SK-N-SH (cell line): ENCODE measurements around the gene TFF3. TPM values are rescaled to one million over a fixed set of nuclear protein-coding genes. Genes with fewer than 3 reads are reported as not detected.

Source experiments
- CTCF ChIA-PET: fragments of 300-600, 350-600 bp; formaldehyde crosslinking; extraction: SDS; loops from one replicate; lab custom pipeline; 2021; lab: Yijun Ruan, JAX
- POLR2A ChIA-PET: fragments of 350-600 bp; sonication (Branson Sonifier 250); formaldehyde crosslinking; extraction: SDS; loops from one replicate; lab custom pipeline; 2020; ENCODE audit warnings: antibody characterized with exemption, inconsistent platforms; lab: Yijun Ruan, JAX
- DNase-seq: peaks from one replicate; pipeline ENCODE4 v3.0.0; 2012
- H2AFZ ChIP-seq: fragments of 200-600 bp; sonication (generic); 2 replicates; pipeline ENCODE4 v1.8.1; 2016; ENCODE audit warnings: antibody characterized with exemption, mild to moderate bottlenecking, low read depth
- H3F3A ChIP-seq: fragments of 200-600 bp; sonication (generic); replicated peaks from 2 replicates; pipeline ENCODE3; 2016; ENCODE audit warnings: antibody characterized with exemption, mild to moderate bottlenecking; ENCODE audit not compliant: insufficient read depth
- H3K27ac ChIP-seq, 2 experiments: fragments of 200-500 bp in 1 of 2; fragments of 200-600 bp in 1 of 2; sonication (Bioruptor generic) in 1 of 2; sonication (generic), shearing (Covaris generic) in 1 of 2; 2 replicates each; pipeline versions ENCODE4 v1.5.1 to v1.6.1; 2014 to 2016; ENCODE audit warnings: low read depth in 2 of 2, inconsistent platforms in 1 of 2, low read length in 1 of 2, mild to moderate bottlenecking in 1 of 2, mixed read lengths in 1 of 2
- H3K27me3 ChIP-seq: fragments of 200-600 bp; sonication (generic), shearing (Covaris generic); 2 replicates; pipeline ENCODE4 v1.6.1; 2016; ENCODE audit warnings: mixed run types; ENCODE audit not compliant: insufficient read depth
- H3K36me3 ChIP-seq, 2 experiments: fragments of 200-500 bp in 1 of 2; fragments of 200-600 bp in 1 of 2; sonication (Bioruptor generic) in 1 of 2; sonication (generic) in 1 of 2; replicated peaks in 1 of 2; 2 replicates each; pipeline versions ENCODE3 to v1.5.1; 2014 to 2016; ENCODE audit warnings: low read length in 1 of 2, mild to moderate bottlenecking in 1 of 2; ENCODE audit not compliant: insufficient read depth in 2 of 2, control insufficient read depth in 1 of 2
- H3K4me1 ChIP-seq, 2 experiments: fragments of 200-500 bp in 1 of 2; fragments of 200-600 bp in 1 of 2; sonication (Bioruptor generic) in 1 of 2; sonication (generic), shearing (Covaris generic) in 1 of 2; 2 replicates each; pipeline versions ENCODE4 v1.5.1 to v1.6.1; 2014 to 2016; ENCODE audit warnings: low read depth in 1 of 2, low read length in 1 of 2, mixed run types in 1 of 2; ENCODE audit not compliant: insufficient read depth in 2 of 2, control insufficient read depth in 1 of 2
- H3K4me2 ChIP-seq: fragments of 200-600 bp; sonication (generic), shearing (Covaris generic); 2 replicates; pipeline ENCODE4 v1.6.1; 2017; ENCODE audit warnings: mixed run types
- H3K4me3 ChIP-seq, 2 experiments: fragments of 200-500 bp in 1 of 2; fragments of 200-600 bp in 1 of 2; sonication (Bioruptor generic) in 1 of 2; sonication (generic), shearing (Covaris generic) in 1 of 2; 2 replicates each; pipeline versions ENCODE4 v1.5.1 to v1.8.1; 2014 to 2016; ENCODE audit warnings: low read depth in 2 of 2, inconsistent platforms in 1 of 2, low read length in 1 of 2, mild to moderate bottlenecking in 1 of 2, mixed read lengths in 1 of 2, moderate library complexity in 1 of 2
- H3K79me2 ChIP-seq: fragments of 200-600 bp; sonication (generic); 2 replicates; pipeline ENCODE4 v1.8.1; 2017; ENCODE audit warnings: mild to moderate bottlenecking; ENCODE audit not compliant: insufficient read depth
- H3K9ac ChIP-seq: fragments of 200-600 bp; sonication (generic); 2 replicates; pipeline ENCODE4 v1.6.1; 2017; ENCODE audit warnings: mixed run types
- H3K9me2 ChIP-seq: fragments of 200-600 bp; sonication (generic); 2 replicates; pipeline ENCODE4 v1.6.1; 2017; ENCODE audit warnings: mixed run types
- H3K9me3 ChIP-seq: fragments of 200-600 bp; sonication (generic); 2 replicates; pipeline ENCODE4 v1.6.1; 2017; ENCODE audit warnings: mixed run types, mild to moderate bottlenecking, moderate library complexity
- H4K20me1 ChIP-seq: fragments of 200-600 bp; sonication (generic); 2 replicates; pipeline ENCODE4 v1.6.1; 2017; ENCODE audit warnings: mild to moderate bottlenecking, mixed run types; ENCODE audit not compliant: insufficient read depth
- ELF1 ChIP-seq: IDR thresholded peaks from 2 replicates; pipeline ENCODE4 v1.4.0; 2012
- EZH2phosphoT487 ChIP-seq: fragments of 200-600 bp; sonication (generic); IDR thresholded peaks from 2 replicates; pipeline ENCODE4 v1.6.1; 2017; ENCODE audit warnings: low read depth, mixed run types, mild to moderate bottlenecking, antibody characterized with exemption, moderate library complexity, borderline replicate concordance
- FOSL2 ChIP-seq: IDR thresholded peaks from 2 replicates; pipeline ENCODE4 v1.4.0; 2012; ENCODE audit warnings: low read depth, mild to moderate bottlenecking, moderate library complexity, borderline replicate concordance
- GABPA ChIP-seq: IDR thresholded peaks from 2 replicates; pipeline ENCODE4 v1.4.0; 2012; ENCODE audit warnings: low read depth, mild to moderate bottlenecking
- NFIC ChIP-seq: IDR thresholded peaks from 2 replicates; pipeline ENCODE4 v1.4.0; 2012; ENCODE audit warnings: borderline replicate concordance
- POLR2AphosphoS5 ChIP-seq: IDR thresholded peaks from 2 replicates; pipeline ENCODE4 v1.6.1; 2012; ENCODE audit warnings: low read depth, low read length
- RFX5 ChIP-seq: IDR thresholded peaks from 2 replicates; pipeline ENCODE4 v1.6.1; 2012; ENCODE audit warnings: mild to moderate bottlenecking, improper control_type of control experiment, low read length
- RXRA ChIP-seq: IDR thresholded peaks from 2 replicates; pipeline ENCODE4 v1.4.0; 2012; ENCODE audit warnings: low read depth, mild to moderate bottlenecking, borderline replicate concordance
- TCF12 ChIP-seq: IDR thresholded peaks from 2 replicates; pipeline ENCODE4 v1.4.0; 2012
- TEAD4 ChIP-seq: IDR thresholded peaks from 2 replicates; pipeline ENCODE4 v1.4.0; 2012; ENCODE audit warnings: mild to moderate bottlenecking, borderline replicate concordance; ENCODE audit not compliant: insufficient read depth
- WGBS: methylation state at CpG from one replicate; pipeline ENCODE4 v1.1.6; 2017; ENCODE audit warnings: low lambda C conversion rate; 5-methylcytosine and 5-hydroxymethylcytosine counted together
- polyA plus RNA-seq, 3 experiments: library from polyadenylated mRNA; depleted of rRNA; stranded (reverse); fragments of >200 nt; gene quantifications; 2 replicates each; pipeline ENCODE4 v1.2.3, GENCODE V29; 2012
- TF ChIP-seq, protein P1 (sequence below): IDR thresholded peaks from 2 replicates; pipeline ENCODE4 v1.6.1; 2012; ENCODE audit warnings: mild to moderate bottlenecking, low read depth, low read length, moderate library complexity
- TF ChIP-seq, protein P2 (sequence below): IDR thresholded peaks from 2 replicates; pipeline ENCODE4; 2012
- TF ChIP-seq, protein P3 (sequence below): fragments of 200-600 bp; sonication (generic); IDR thresholded peaks from 2 replicates; pipeline ENCODE4 v1.6.1; 2017; ENCODE audit warnings: antibody characterized with exemption, mild to moderate bottlenecking, moderate library complexity

TFF3 gene
- polyA plus RNA-seq, 1 of the 3 experiments (the other 2 are of a cell fraction) = not detected

DNA sequence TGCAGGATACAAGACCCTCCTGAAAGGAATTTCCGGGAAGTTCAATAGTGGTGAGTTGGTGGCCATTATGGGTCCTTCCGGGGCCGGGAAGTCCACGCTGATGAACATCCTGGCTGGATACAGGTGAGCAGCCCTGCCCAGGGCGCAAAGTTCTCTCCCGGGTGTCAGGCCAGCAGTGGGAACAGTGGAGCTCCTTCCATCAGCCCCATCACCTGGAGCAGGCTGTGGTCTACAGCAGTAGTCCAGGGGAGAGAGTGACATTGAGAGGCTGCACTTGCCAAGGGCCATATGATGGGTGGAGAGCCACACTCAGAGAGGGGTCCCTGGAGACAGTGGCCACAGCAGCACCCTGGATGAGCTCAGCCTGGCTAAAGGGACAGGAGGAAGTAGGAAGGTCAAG is 44.1 kb downstream of the TFF3 start:
- Histone ChIP-seq H3K9me2 (no peaks in the 10 kb centered on the region), H2AFZ (no peak overlapping the region), H3F3A (no peaks in the 10 kb centered on the region), H3K36me3 (no peaks in the 10 kb centered on the region), H3K4me3 (no peak overlapping the region), H3K79me2 (no peaks in the 10 kb centered on the region), H3K4me2 (no peak overlapping the region), H3K9me3 (no peaks in the 10 kb centered on the region), H3K4me1 (no peaks in the 10 kb centered on the region; a peak in 1 of 4 replicates), H3K9ac (no peak overlapping the region), H4K20me1 (no peaks in the 10 kb centered on the region), H3K27ac (no peak overlapping the region), H3K27me3 (no peaks in the 10 kb centered on the region)
- TF ChIP-seq TCF12 (no peak), NFIC (no peak), GABPA (no peak), RXRA (no peak), RFX5 (no peak), TEAD4 (no peak), EZH2phosphoT487 (no peak), FOSL2 (no peak), ELF1 (no peak), POLR2AphosphoS5 (no peak)
- TF ChIP-seq, protein P1, sequence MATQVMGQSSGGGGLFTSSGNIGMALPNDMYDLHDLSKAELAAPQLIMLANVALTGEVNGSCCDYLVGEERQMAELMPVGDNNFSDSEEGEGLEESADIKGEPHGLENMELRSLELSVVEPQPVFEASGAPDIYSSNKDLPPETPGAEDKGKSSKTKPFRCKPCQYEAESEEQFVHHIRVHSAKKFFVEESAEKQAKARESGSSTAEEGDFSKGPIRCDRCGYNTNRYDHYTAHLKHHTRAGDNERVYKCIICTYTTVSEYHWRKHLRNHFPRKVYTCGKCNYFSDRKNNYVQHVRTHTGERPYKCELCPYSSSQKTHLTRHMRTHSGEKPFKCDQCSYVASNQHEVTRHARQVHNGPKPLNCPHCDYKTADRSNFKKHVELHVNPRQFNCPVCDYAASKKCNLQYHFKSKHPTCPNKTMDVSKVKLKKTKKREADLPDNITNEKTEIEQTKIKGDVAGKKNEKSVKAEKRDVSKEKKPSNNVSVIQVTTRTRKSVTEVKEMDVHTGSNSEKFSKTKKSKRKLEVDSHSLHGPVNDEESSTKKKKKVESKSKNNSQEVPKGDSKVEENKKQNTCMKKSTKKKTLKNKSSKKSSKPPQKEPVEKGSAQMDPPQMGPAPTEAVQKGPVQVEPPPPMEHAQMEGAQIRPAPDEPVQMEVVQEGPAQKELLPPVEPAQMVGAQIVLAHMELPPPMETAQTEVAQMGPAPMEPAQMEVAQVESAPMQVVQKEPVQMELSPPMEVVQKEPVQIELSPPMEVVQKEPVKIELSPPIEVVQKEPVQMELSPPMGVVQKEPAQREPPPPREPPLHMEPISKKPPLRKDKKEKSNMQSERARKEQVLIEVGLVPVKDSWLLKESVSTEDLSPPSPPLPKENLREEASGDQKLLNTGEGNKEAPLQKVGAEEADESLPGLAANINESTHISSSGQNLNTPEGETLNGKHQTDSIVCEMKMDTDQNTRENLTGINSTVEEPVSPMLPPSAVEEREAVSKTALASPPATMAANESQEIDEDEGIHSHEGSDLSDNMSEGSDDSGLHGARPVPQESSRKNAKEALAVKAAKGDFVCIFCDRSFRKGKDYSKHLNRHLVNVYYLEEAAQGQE = no peak
- TF ChIP-seq, protein P2, sequence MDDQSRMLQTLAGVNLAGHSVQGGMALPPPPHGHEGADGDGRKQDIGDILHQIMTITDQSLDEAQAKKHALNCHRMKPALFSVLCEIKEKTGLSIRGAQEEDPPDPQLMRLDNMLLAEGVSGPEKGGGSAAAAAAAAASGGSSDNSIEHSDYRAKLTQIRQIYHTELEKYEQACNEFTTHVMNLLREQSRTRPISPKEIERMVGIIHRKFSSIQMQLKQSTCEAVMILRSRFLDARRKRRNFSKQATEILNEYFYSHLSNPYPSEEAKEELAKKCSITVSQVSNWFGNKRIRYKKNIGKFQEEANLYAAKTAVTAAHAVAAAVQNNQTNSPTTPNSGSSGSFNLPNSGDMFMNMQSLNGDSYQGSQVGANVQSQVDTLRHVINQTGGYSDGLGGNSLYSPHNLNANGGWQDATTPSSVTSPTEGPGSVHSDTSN = no peak
- TF ChIP-seq, protein P3, sequence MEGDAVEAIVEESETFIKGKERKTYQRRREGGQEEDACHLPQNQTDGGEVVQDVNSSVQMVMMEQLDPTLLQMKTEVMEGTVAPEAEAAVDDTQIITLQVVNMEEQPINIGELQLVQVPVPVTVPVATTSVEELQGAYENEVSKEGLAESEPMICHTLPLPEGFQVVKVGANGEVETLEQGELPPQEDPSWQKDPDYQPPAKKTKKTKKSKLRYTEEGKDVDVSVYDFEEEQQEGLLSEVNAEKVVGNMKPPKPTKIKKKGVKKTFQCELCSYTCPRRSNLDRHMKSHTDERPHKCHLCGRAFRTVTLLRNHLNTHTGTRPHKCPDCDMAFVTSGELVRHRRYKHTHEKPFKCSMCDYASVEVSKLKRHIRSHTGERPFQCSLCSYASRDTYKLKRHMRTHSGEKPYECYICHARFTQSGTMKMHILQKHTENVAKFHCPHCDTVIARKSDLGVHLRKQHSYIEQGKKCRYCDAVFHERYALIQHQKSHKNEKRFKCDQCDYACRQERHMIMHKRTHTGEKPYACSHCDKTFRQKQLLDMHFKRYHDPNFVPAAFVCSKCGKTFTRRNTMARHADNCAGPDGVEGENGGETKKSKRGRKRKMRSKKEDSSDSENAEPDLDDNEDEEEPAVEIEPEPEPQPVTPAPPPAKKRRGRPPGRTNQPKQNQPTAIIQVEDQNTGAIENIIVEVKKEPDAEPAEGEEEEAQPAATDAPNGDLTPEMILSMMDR = no peak
- POLR2A ChIA-PET = no interaction called here
- WGBS = 63% methylated on average over 4 of the region's 6 CpGs
- CTCF ChIA-PET = interaction anchor here (0.9 to 2.6 kb wide), 2 partner anchors 12 to 39 kb away, joined by 3 to 9 read pairs; no protein-coding TSS in a partner anchor
- DNase-seq = no peak
